K562 (cell line): Measurements from ENCODE around the gene FKRP. TPM values are rescaled to one million over a fixed set of nuclear protein-coding genes. Genes with fewer than 3 reads are reported as not detected.

Experiments
- ATAC-seq: fragments of 200-7000 bp; cut with Tn5 transposase; 3 replicates; pipeline ENCODE4 v1.9.1; 2020; ENCODE audit warnings: moderate library complexity
- BruUV-seq: library from RNA; stranded (reverse); fragments of 400-500 nt; replicated peaks from 2 replicates; lab custom pipeline; 2021; lab: Mats Ljungman, UMichigan
- CTCF ChIA-PET: fragments of 300-600 bp; formaldehyde crosslinking; extraction: SDS; loops from one replicate; lab custom pipeline; 2021; ENCODE audit warnings: low intra/inter-chr PET ratio; lab: Yijun Ruan, JAX
- POLR2A ChIA-PET: fragments of 300-600, 350-650 bp; sonication (Branson Sonifier 250); formaldehyde crosslinking; extraction: SDS; loops from one replicate; lab custom pipeline; 2021; ENCODE audit warnings: antibody characterized with exemption, inconsistent platforms; lab: Yijun Ruan, JAX
- DNase-seq, 4 experiments: peaks; one replicate each; pipeline versions ENCODE4 v3.0.0 to v3.0.0-alpha.2; 2011 to 2018; ENCODE audit warnings: low spot score in 3 of 4, mixed read lengths in 3 of 4; ENCODE audit errors: extremely low read depth in 1 of 4
- FAIRE-seq: peaks from 2 replicates; lab custom pipeline; 2011; peaks lifted over from hg19 to GRCh38; lab: Jason Lieb, UNC
- H2AFZ ChIP-seq: 2 replicates; pipeline ENCODE4 v1.6.0; 2011; ENCODE audit warnings: low read depth, low read length, control low read depth, inconsistent platforms
- H3K27ac ChIP-seq: fragments of 200-600 bp; 3 replicates; pipeline ENCODE4 v1.8.0; 2011; ENCODE audit warnings: low read depth, mild to moderate bottlenecking, control low read depth, inconsistent platforms, low read length, moderate library complexity, mixed read lengths; ENCODE audit errors: extremely low read depth
- H3K27me3 ChIP-seq, 2 experiments: fragments of 300-600 bp in 1 of 2; 2 replicates in 1 of 2; 3 replicates in 1 of 2; pipeline versions ENCODE4 v1.6.0 to v1.8.0; 2011; ENCODE audit warnings: inconsistent platforms in 2 of 2, low read length in 2 of 2, mild to moderate bottlenecking in 1 of 2, mixed read lengths in 1 of 2, moderate library complexity in 1 of 2; ENCODE audit not compliant: control insufficient read depth in 2 of 2, insufficient read depth in 2 of 2
- H3K36me3 ChIP-seq: fragments of 300-600 bp; 3 replicates; pipeline ENCODE4 v1.8.0; 2011; ENCODE audit warnings: mild to moderate bottlenecking, low read length, inconsistent platforms; ENCODE audit not compliant: control insufficient read depth, insufficient read depth
- H3K4me1 ChIP-seq, 2 experiments: fragments of 200-600 bp in 1 of 2; replicated peaks in 1 of 2; 2 replicates in 1 of 2; 3 replicates in 1 of 2; pipeline versions ENCODE4 v1.5.1 to v1.8.0; 2011; ENCODE audit warnings: inconsistent platforms in 2 of 2, low read length in 2 of 2, mild to moderate bottlenecking in 1 of 2, mixed read lengths in 1 of 2, moderate library complexity in 1 of 2; ENCODE audit not compliant: control insufficient read depth in 2 of 2, insufficient read depth in 2 of 2
- H3K4me2 ChIP-seq: 2 replicates; pipeline ENCODE4 v1.6.1; 2011; ENCODE audit warnings: low read length, control low read depth, inconsistent platforms, mixed read lengths; ENCODE audit not compliant: insufficient read depth
- H3K4me3 ChIP-seq: fragments of 200-600 bp; sonication (generic), shearing (Covaris generic); 2 replicates; pipeline ENCODE4 v1.5.1; 2016; ENCODE audit warnings: control low read depth, inconsistent platforms
- H3K79me2 ChIP-seq: fragments of 200-600 bp; 3 replicates; pipeline ENCODE4 v1.8.0; 2011; ENCODE audit warnings: low read length, inconsistent platforms; ENCODE audit not compliant: control insufficient read depth, insufficient read depth
- H3K9ac ChIP-seq, 2 experiments: 2 replicates each; pipeline versions ENCODE4 v1.6.0 to v1.6.1; 2011; ENCODE audit warnings: low read depth in 2 of 2, low read length in 2 of 2, control low read depth in 1 of 2, inconsistent platforms in 1 of 2, mild to moderate bottlenecking in 1 of 2, mixed read lengths in 1 of 2; ENCODE audit not compliant: insufficient read depth in 1 of 2
- H3K9me1 ChIP-seq: one replicate; pipeline ENCODE4 v1.6.0; 2011; ENCODE audit warnings: inconsistent platforms, mild to moderate bottlenecking, low read length, moderate library complexity; ENCODE audit not compliant: control insufficient read depth, insufficient read depth
- H3K9me3 ChIP-seq: replicated peaks from 2 replicates; pipeline ENCODE4 v1.5.1; 2011; ENCODE audit warnings: low read depth, low read length, inconsistent platforms; ENCODE audit not compliant: control insufficient read depth, insufficient read depth
- H4K20me1 ChIP-seq: replicated peaks from 2 replicates; pipeline ENCODE4 v1.6.1; 2011; ENCODE audit warnings: low read length, inconsistent platforms, mixed read lengths; ENCODE audit not compliant: control insufficient read depth, insufficient read depth
- BCOR ChIP-seq: fragments of 450-650 bp; IDR thresholded peaks from 2 replicates; pipeline ENCODE4 v1.6.1; 2016
- CC2D1A ChIP-seq: fragments of 450-650 bp; IDR thresholded peaks from 2 replicates; pipeline ENCODE4 v1.6.1; 2017; ENCODE audit warnings: mild to moderate bottlenecking
- CHD4 ChIP-seq: fragments of 200-600 bp; sonication (generic); IDR thresholded peaks from 3 replicates; pipeline ENCODE4 v1.6.1; 2012; ENCODE audit warnings: low read depth, mild to moderate bottlenecking, mixed read lengths, low read length, inconsistent platforms; ENCODE audit not compliant: insufficient read depth, insufficient replicate concordance, poor library complexity, severe bottlenecking
- COPS2 ChIP-seq: fragments of 450-650 bp; conservative IDR thresholded peaks from 2 replicates; pipeline ENCODE4 v1.6.1; 2016; ENCODE audit warnings: mild to moderate bottlenecking, moderate library complexity
- EGR1 ChIP-seq: fragments of 450-650 bp; conservative IDR thresholded peaks from 2 replicates; pipeline ENCODE4 v1.6.1; 2017; ENCODE audit warnings: mild to moderate bottlenecking
- ELF1 ChIP-seq: fragments of 200-800 bp; sonication (Bioruptor generic); IDR thresholded peaks from 2 replicates; pipeline ENCODE4 v1.6.1; 2016; ENCODE audit warnings: missing genetic modification characterization, missing compliant biosample characterization
- GATAD2B ChIP-seq: fragments of 450-650 bp; IDR thresholded peaks from 2 replicates; pipeline ENCODE4 v1.6.1; 2017; ENCODE audit warnings: mild to moderate bottlenecking, borderline replicate concordance
- MAZ ChIP-seq, 2 experiments: fragments of 450-650 bp in 1 of 2; sonication (generic) in 1 of 2; formaldehyde crosslinking; IDR thresholded peaks in 1 of 2; conservative IDR thresholded peaks in 1 of 2; 2 replicates each; pipeline versions ENCODE4 v1.4.0 to v1.5.0; 2020; ENCODE audit warnings: mild to moderate bottlenecking in 1 of 2, missing genetic modification reagents in 1 of 2
- PURB ChIP-seq: sonication (generic); formaldehyde crosslinking; IDR thresholded peaks from 2 replicates; pipeline ENCODE4 v1.9.0; 2021; ENCODE audit warnings: low read depth, mild to moderate bottlenecking, missing genetic modification reagents
- SP2 ChIP-seq: IDR thresholded peaks from 2 replicates; pipeline ENCODE4 v1.6.1; 2011; ENCODE audit warnings: mild to moderate bottlenecking, low read depth, low read length, moderate library complexity; ENCODE audit not compliant: poor library complexity, severe bottlenecking; ENCODE audit errors: extremely low read depth
- TEAD1 ChIP-seq, 2 experiments: fragments of 450-650 bp in 1 of 2; sonication (generic) in 1 of 2; formaldehyde crosslinking; IDR thresholded peaks; 2 replicates each; pipeline versions ENCODE4 v1.4.0 to v1.8.0; 2020 to 2022; ENCODE audit warnings: mild to moderate bottlenecking in 2 of 2, missing genetic modification reagents in 1 of 2
- WGBS: fragments of 100-300 bp; shearing (Covaris generic); methylation state at CpG from one replicate; pipeline ENCODE4 v1.1.6; 2016; ENCODE audit warnings: low coverage, mixed read lengths; ENCODE audit not compliant: insufficient coverage; ENCODE audit errors: missing lambda C conversion rate; 5-methylcytosine and 5-hydroxymethylcytosine counted together
- in situ Hi-C: fragments of 300-500 bp; cut with MboI; formaldehyde crosslinking; loops from 4 replicates; pipeline ENCODE4 v1.15.0; 2018; ENCODE audit warnings: inconsistent platforms, mixed read lengths
- intact Hi-C: fragments of 100-400 bp; cut with micrococcal nuclease; formaldehyde crosslinking; loops from 2 replicates; pipeline ENCODE4 v1.14.2; 2022
- polyA plus RNA-seq, 8 experiments: library from polyadenylated mRNA; depleted of rRNA in 4 of 8; stranded (reverse) in 5 of 8; unstranded in 3 of 8; fragments of >200 nt; fragmentation: Nextera tagmentation in 2 of 8; fragmentation: Illumina TruSeq in 1 of 8; extraction: Ambion mirVana in 2 of 8; extraction: Trizol in 1 of 8; gene quantifications; 2 replicates each; pipeline versions ENCODE4 v1.2.1 to v1.2.3, GENCODE V29; 2011 to 2014; ENCODE audit warnings: inconsistent platforms in 1 of 8, missing spikeins in 1 of 8
- total RNA-seq, 7 experiments: library from RNA; depleted of rRNA in 6 of 7; stranded (reverse); fragments of >200 nt in 6 of 7; fragmentation: Illumina TruSeq in 2 of 7; extraction: Trizol in 2 of 7; gene quantifications; 2 replicates each; pipeline versions ENCODE4 v1.2.1 to v1.2.3, GENCODE V29; 2011 to 2021; ENCODE audit warnings: low replicate concordance in 1 of 7
- TF ChIP-seq, protein P1 (sequence below): IDR thresholded peaks from 2 replicates; pipeline ENCODE4 v1.6.1; 2011; ENCODE audit warnings: borderline replicate concordance, low read depth, mild to moderate bottlenecking, moderate library complexity, low read length; ENCODE audit not compliant: insufficient read depth, poor library complexity, severe bottlenecking
- TF ChIP-seq, protein P2 (sequence below), 2 experiments: IDR thresholded peaks; 2 replicates each; pipeline ENCODE4 v1.6.1; 2011; ENCODE audit warnings: borderline replicate concordance in 1 of 2, control low read depth in 1 of 2, low read depth in 1 of 2, low read length in 1 of 2, mild to moderate bottlenecking in 1 of 2, mixed read lengths in 1 of 2, moderate library complexity in 1 of 2; ENCODE audit not compliant: insufficient read depth in 1 of 2, insufficient read length in 1 of 2, poor library complexity in 1 of 2, severe bottlenecking in 1 of 2; ENCODE audit errors: extremely low read depth in 1 of 2
- TF ChIP-seq, protein P3 (sequence below): fragments of 250-450 bp; sonication (Bioruptor Pico); IDR thresholded peaks from 2 replicates; pipeline ENCODE4 v1.8.0; 2022; ENCODE audit warnings: inconsistent platforms, mild to moderate bottlenecking, moderate library complexity, borderline replicate concordance

FKRP gene
- total and polyA plus RNA-seq, 9 of the 15 experiments (the other 6 are each of a cell fraction or from before 2014, with no cell fraction given), result 0.68 to 16.1 (median 6.5) TPM

DNA sequence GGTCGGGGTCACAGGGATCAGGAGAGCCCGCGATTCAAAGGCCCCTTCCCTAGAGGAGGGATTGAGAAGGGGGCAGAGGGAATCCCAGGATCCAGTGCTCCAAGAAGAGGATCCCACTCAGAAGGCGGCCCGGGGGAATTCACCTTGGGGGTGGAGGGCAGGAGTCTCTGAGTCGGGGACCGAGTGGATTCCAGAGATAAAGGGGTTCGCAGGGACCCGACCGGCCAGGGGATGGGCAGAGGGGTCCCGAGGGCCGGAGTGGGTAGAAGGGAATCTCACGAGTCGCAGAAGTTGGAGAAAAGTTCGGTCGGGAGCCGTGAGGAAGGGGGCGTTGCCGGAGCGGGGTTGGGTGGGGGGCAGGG, 29.2 kb upstream of the FKRP start (continued):
- no peak for TF ChIP-seq CHD4
- TF ChIP-seq CC2D1A, result peak; percentile 91; the same call in 1 of the 2 replicates
- TF ChIP-seq, protein P1, sequence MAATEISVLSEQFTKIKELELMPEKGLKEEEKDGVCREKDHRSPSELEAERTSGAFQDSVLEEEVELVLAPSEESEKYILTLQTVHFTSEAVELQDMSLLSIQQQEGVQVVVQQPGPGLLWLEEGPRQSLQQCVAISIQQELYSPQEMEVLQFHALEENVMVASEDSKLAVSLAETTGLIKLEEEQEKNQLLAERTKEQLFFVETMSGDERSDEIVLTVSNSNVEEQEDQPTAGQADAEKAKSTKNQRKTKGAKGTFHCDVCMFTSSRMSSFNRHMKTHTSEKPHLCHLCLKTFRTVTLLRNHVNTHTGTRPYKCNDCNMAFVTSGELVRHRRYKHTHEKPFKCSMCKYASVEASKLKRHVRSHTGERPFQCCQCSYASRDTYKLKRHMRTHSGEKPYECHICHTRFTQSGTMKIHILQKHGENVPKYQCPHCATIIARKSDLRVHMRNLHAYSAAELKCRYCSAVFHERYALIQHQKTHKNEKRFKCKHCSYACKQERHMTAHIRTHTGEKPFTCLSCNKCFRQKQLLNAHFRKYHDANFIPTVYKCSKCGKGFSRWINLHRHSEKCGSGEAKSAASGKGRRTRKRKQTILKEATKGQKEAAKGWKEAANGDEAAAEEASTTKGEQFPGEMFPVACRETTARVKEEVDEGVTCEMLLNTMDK, result no peak

DNA sequence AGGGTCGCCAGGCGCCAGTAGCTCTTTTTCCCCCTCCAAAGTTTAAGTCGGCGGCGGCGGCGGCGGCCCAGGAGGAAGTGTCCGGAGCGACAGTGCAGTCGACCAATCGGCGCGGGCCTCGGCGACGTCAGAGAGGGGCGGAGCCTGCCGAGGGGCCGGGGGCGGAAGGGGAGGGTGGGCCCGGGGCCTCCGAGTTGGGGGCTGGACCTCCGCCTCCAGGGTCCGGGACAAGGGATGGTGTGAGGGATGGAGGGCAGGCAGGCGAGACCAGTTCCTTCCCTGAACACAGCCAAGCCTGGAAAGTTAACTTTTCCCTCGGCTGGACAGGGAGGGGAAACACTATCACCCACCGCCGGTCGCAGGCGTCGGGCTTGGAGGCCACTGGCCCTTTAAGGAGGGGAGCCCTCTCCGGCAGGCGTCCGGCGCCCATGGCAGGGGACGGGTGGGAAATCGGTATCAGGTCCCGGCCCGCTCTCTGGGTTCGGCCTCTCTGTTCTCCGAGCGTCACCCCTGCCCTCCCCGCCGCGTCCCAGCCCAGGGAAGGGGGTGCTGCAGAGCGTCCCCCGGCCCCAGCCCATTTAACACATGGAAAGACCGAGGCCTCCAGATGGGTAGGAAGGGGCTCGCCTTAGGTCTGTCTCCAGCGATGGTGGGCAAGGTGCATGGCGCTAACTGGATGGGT, 28.7 kb upstream of the FKRP start, which contains the start of gene PRKD2:
TSS of gene PRKD2 (minus strand) at position 81 of the 682 bp plus-strand sequence. CDS start 744 bp downstream, outside the sequence.
- peaks cover 22 to 67% of the 10 kb centered on the region in 2 experiments for H3K4me1 ChIP-seq
- intact Hi-C loops (no loop called here), in situ Hi-C loops (no loop called here)
- H3K36me3 ChIP-seq, result peaks cover 42% of the 10 kb centered on the region; the same call in 2 of the 3 replicates
- BruUV-seq, result no TSS peak
- DNase-seq, result peak; percentile 88 to 97 (median 96)
- H3K79me2 ChIP-seq, result peaks cover 27% of the 10 kb centered on the region
- WGBS, result 1% methylated on average over 17 of the region's 52 CpGs
- H3K9ac ChIP-seq, result peak within 1 kb of the TSS; percentile 85 to 93
- peak within 1 kb of the TSS; percentile 89 for H3K27ac ChIP-seq
- H2AFZ ChIP-seq, result peak within 1 kb of the TSS; percentile 98
- no peaks in the 10 kb centered on the region for H3K27me3 ChIP-seq
- no peak for FAIRE-seq
- ATAC-seq, result peak; percentile 84
- peak within 1 kb of the TSS; percentile 70 for H3K4me3 ChIP-seq
- H3K4me2 ChIP-seq, result peak within 1 kb of the TSS; percentile 94
- CTCF ChIA-PET, result no interaction called here
- H3K9me1 ChIP-seq, result no peaks in the 10 kb centered on the region
- peaks cover 4% of the 10 kb centered on the region; the same call in 1 of the 2 replicates for H4K20me1 ChIP-seq
- POLR2A ChIA-PET, result interaction anchor here (0.6 to 2.7 kb wide), 4 partner anchors 12 to 71 kb away, joined by 3 to 7 read pairs (median 6); partner anchors contain the start of gene SLC1A5
- H3K9me3 ChIP-seq, result no peaks in the 10 kb centered on the region
- TF ChIP-seq BCOR, result peak; percentile 85
- TF ChIP-seq, protein P2, sequence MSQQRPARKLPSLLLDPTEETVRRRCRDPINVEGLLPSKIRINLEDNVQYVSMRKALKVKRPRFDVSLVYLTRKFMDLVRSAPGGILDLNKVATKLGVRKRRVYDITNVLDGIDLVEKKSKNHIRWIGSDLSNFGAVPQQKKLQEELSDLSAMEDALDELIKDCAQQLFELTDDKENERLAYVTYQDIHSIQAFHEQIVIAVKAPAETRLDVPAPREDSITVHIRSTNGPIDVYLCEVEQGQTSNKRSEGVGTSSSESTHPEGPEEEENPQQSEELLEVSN (IDR thresholded peaks at IDR 0.05; ENCODE audit: borderline replicate concordance in 1 of 2, extremely low read depth in 1 of 2, insufficient read depth in 1 of 2, insufficient read length in 1 of 2, low read depth in 1 of 2, low read length in 1 of 2, poor library complexity in 1 of 2, severe bottlenecking in 1 of 2), result peak in 1 of 2 experiments; percentile 23
- TF ChIP-seq TEAD1 (CRISPR knock-in tag; IDR thresholded peaks at IDR 0.05), result 0 out of 4 replicates have a peak, but pooled peaks of 1 of the 2 experiments have one; percentile 29
- TF ChIP-seq, protein P3, sequence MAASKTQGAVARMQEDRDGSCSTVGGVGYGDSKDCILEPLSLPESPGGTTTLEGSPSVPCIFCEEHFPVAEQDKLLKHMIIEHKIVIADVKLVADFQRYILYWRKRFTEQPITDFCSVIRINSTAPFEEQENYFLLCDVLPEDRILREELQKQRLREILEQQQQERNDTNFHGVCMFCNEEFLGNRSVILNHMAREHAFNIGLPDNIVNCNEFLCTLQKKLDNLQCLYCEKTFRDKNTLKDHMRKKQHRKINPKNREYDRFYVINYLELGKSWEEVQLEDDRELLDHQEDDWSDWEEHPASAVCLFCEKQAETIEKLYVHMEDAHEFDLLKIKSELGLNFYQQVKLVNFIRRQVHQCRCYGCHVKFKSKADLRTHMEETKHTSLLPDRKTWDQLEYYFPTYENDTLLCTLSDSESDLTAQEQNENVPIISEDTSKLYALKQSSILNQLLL, result no peak
- no peak for TF ChIP-seq GATAD2B
- TF ChIP-seq SP2, result peak; percentile 55
- no peak for TF ChIP-seq COPS2
- TF ChIP-seq EGR1, result peak; percentile 78
- peak; percentile 63 to 79 for TF ChIP-seq MAZ (CRISPR knock-in tag; conservative IDR thresholded peaks at IDR 0.05 in 1 of 2, IDR thresholded peaks at IDR 0.05 in 1 of 2)
- TF ChIP-seq PURB (CRISPR knock-in tag), result no peak
- TF ChIP-seq ELF1 (tag), result peak; percentile 56; the same call in 1 of the 2 replicates
